Measurements from ENCODE around the gene HS3ST3B1. TPM values are rescaled to one million over a fixed set of nuclear protein-coding genes. Genes with fewer than 3 reads are reported as not detected.

Gene HS3ST3B1
- total and polyA plus RNA-seq, 12 donors, result 0.47 to 8.5 (median 3.3) TPM

DNA sequence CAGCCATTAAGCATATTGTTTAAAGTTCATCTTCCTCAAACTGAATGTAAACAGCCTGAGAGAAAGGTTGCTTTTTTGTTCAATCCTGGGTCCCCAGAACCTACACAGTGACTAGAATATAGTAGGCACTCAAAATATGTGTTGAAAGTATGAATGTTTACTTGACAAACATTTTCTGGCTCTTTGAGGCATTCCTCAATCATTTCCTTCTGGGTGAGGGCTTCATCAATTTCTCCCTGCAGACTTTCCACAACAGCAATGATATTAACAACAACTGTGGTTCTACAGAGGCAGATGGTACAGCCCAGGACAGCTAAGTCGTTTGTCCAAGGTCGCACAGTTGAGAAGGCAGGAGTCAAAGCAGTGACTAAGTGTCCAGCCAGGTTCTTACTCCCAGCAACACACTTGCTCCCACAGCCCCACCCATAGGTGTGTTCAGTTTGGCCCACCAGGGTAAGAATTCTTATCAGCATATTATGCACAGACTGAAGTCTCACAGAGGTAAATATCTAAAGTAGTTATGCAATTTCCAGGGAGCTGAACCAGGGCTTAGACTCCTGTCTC is 61.1 kb downstream of the HS3ST3B1 start:
- Histone ChIP-seq H3K4me1 (replicated peaks in 1 of 2) (no peaks in the 10 kb centered on the region), H3K4me3 (no peak overlapping the region), H3K27ac (no peak overlapping the region), H3K36me3 (replicated peaks in 1 of 2) (no peaks in the 10 kb centered on the region), H3K27me3 (no peaks in the 10 kb centered on the region), H3K9me3 (replicated peaks in 1 of 3) (no peaks in the 10 kb centered on the region)
- DNase-seq, result no peak
- intact Hi-C loops (cut with DNase I), result no loop called here
- WGBS, 4 donors, result 47 to 75% (median 57%) methylated on average over 2 of the region's 2 CpGs
- TF ChIP-seq, protein P1, sequence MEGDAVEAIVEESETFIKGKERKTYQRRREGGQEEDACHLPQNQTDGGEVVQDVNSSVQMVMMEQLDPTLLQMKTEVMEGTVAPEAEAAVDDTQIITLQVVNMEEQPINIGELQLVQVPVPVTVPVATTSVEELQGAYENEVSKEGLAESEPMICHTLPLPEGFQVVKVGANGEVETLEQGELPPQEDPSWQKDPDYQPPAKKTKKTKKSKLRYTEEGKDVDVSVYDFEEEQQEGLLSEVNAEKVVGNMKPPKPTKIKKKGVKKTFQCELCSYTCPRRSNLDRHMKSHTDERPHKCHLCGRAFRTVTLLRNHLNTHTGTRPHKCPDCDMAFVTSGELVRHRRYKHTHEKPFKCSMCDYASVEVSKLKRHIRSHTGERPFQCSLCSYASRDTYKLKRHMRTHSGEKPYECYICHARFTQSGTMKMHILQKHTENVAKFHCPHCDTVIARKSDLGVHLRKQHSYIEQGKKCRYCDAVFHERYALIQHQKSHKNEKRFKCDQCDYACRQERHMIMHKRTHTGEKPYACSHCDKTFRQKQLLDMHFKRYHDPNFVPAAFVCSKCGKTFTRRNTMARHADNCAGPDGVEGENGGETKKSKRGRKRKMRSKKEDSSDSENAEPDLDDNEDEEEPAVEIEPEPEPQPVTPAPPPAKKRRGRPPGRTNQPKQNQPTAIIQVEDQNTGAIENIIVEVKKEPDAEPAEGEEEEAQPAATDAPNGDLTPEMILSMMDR (IDR thresholded peaks at IDR 0.05), result no peak
- TF ChIP-seq POLR2A (IDR thresholded peaks at IDR 0.05), result no peak

DNA sequence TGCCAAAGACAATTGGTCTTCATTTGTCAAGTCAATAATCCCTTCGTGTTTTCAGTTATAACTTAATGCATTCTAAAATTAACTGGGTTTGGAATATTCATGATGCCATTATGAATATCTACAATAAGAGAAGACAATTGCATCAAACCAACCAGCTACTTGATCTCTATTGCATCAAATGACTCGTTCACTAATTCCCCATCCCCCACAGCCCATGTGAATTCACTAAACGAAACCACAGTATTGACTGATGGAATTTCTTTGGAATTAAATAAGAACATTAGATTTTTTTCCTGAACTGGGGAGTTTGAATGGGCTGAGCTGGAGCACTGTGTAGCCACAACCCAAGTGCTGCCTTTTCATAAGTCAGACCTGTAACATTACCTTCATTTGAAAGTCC is 65.3 kb downstream of the HS3ST3B1 start:
- DNase-seq, result no peak
- Histone ChIP-seq H3K4me1 (replicated peaks in 1 of 2) (no peaks in the 10 kb centered on the region), H3K4me3 (no peak overlapping the region), H3K27me3 (no peaks in the 10 kb centered on the region), H3K27ac (no peak overlapping the region), H3K9me3 (replicated peaks in 1 of 3) (no peaks in the 10 kb centered on the region), H3K36me3 (replicated peaks in 1 of 2) (no peaks in the 10 kb centered on the region)
- no peak for TF ChIP-seq POLR2A (IDR thresholded peaks at IDR 0.05)
- TF ChIP-seq, protein P1 (IDR thresholded peaks at IDR 0.05), result no peak
- intact Hi-C loops (cut with DNase I), result no loop called here
- 49 to 88% (median 63%) methylated on average over 3 of the region's 3 CpGs for WGBS, 4 donors

DNA sequence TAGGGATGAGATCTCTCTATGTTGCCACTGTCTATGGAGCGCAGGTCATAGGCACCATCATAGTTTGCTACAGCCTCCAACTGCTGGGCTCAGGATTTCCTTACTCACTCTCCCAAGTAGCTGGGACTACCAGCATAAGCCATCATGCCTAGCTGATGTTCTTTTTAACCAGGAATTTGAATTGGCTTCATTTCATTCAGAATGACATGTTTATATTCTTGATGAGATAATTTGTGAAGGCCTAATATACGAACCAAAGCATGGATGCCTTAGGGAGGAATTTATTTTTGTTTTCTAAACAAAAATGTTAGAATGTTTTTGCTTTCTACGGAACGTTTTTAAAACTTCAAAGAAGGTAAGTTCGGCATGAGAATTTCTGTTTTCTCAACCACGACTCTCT is 71.6 kb downstream of the HS3ST3B1 start:
- intact Hi-C loops (cut with DNase I), result no loop called here

DNA sequence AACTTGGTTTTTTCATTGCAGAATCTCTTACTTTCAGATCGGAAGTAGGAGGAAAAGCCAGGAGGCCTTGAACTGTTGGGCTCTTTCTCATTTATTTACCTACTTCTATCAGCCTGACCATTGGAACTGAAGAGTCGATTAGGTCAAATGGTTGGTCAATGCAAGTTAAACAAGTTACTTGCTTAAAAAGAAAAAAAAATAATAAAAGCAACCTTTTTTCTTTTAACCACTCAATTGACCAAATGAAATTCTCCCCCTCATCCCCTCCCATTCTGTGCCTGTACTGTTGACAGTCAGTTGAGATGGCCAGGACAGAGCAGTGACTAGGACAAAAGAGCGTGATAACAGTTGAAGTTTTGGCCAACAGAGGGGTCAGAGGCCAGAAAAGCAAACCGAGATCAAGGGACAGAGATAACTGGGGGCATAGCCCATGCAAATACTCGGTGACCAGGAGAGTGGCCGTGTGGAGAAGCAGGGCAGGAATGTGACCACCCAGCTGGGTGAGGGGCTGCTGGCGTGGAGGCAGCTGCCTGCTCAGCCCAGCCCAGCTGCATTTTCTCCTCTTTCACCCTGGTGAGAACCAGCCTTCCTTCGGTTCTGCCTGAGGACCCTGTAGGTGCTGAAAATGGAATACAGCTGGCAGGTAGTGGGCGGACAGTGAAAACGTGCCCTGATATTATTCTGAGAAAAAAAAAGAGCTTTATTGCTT is 72.2 kb downstream of the HS3ST3B1 start:
- Histone ChIP-seq H3K9me3 (replicated peaks in 1 of 3) (no peaks in the 10 kb centered on the region), H3K4me3 (no peak overlapping the region), H3K27me3 (no peaks in the 10 kb centered on the region), H3K27ac (no peak overlapping the region), H3K36me3 (replicated peaks in 1 of 2) (no peaks in the 10 kb centered on the region), H3K4me1 (replicated peaks in 1 of 2) (no peaks in the 10 kb centered on the region)
- 46 to 52% (median 49%) methylated on average over 10 of the region's 10 CpGs for WGBS, 4 donors
- DNase-seq, result no peak
- TF ChIP-seq POLR2A (IDR thresholded peaks at IDR 0.05), result no peak
- TF ChIP-seq, protein P1 (IDR thresholded peaks at IDR 0.05), result no peak
- intact Hi-C loops (cut with DNase I), result no loop called here

More for the DNA sequence above, 71.6 kb downstream of the HS3ST3B1 start:
- Histone ChIP-seq H3K4me3 (no peak overlapping the region), H3K9me3 (replicated peaks in 1 of 3) (no peaks in the 10 kb centered on the region), H3K4me1 (replicated peaks in 1 of 2) (no peaks in the 10 kb centered on the region), H3K27me3 (no peaks in the 10 kb centered on the region), H3K27ac (no peak overlapping the region), H3K36me3 (replicated peaks in 1 of 2) (no peaks in the 10 kb centered on the region)
- WGBS, 4 donors, result 69 to 78% (median 72%) methylated on average over 6 of the region's 6 CpGs
- TF ChIP-seq POLR2A (IDR thresholded peaks at IDR 0.05), result no peak
- TF ChIP-seq, protein P1 (IDR thresholded peaks at IDR 0.05), result no peak
- DNase-seq, result no peak
